ENCODE measurements around the gene PAMR1.

The PAMR1 gene

DNA sequence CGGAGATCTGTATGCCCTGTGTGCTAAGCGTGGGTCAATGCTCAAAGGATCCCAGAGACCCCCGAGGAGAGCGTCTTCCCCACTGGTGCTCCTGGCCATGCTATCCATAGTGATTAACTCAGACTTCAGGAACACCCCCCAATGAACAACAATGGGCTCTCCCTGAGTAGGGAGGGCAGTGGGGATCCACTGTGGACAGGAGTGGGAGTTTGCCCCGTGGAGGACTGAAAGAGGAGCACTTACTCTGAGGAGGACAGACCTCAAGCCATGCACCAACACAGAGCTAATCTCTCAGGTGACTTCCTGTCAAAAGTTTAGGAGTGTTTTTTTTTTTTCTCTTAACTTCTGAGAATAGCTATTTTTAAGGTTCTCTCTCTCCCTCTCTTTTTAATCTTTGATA is 130.5 kb downstream of the PAMR1 start:
- DNase-seq = no peak

GRCh38 chr11:35393098-35393497 is 132.3 kb downstream of the PAMR1 start:
- no peak for DNase-seq

- DNase-seq = peak; percentile 78
Measured at GRCh38 chr11:35391922-35392688, 133.3 kb downstream of the PAMR1 start.

DNA sequence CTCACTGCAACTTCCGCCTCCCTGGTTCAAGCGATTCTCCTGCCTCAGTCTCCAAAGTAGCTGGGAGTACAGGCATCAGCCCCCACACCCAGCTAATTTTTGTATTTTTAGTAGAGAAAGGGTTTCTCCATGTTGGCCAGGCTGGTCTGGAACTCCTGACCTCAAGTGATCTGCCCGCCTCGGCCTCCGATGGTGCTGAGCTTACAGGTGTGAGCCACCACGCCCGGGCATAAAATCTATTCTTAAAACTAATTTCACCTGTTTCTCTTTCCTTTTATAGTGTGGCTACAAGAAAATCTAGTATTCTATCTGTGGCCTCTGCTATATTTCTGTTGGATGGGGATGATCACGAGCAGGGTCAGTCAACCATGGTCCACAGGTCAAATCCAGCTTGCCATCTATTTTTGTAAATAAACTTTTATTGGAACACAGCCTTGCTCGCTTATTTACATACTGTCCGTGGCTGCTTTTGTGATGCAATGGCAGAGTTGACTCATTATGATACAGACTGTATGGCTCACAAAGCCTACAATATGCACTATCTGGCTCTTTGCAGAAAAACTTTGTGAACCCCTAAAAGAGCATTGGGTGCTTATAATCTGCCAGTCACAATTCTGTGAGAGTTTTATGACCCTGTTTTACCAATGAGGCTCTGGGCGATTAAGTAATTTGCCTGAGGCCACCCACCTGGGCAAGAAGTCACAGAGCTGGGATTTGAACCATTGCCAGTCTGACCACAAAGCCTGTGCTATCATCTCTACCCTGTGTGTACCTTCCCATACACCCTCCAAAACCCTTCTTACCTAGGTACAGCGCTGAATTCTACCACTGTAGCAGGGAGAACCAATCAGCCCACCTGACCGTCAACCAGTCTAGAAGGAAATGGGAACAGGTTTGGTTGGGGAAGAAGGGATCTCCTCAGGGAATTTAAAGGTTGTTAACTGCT is 134.4 kb downstream of the PAMR1 start:
- DNase-seq = peak; percentile 13

GRCh38 chr11:35389897-35390465 is 135.4 kb downstream of the PAMR1 start:
- DNase-seq = peak; percentile 43

DNA sequence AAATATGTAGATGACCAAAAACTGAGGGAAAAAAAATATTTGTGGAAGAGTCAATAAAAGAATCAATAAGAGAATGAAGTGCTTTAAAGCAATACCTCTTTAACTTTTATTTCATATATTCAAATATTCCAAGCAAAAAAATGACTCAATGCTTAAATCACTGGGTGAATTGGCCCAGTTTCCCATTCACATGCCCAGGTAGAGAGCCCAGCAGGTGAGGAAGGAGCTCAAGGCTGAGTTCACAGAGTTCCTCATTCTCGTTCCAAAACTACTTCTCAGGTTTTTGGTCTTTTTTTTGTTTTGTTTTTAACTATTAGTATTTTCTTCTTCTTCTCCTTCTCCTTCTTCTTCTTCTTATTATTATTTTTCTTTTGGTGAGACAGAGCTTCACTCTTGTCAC is 136.3 kb downstream of the PAMR1 start:
- no peak for DNase-seq

- DNase-seq = no peak
Measured at GRCh38 chr11:35388061-35388460, 137.4 kb downstream of the PAMR1 start.

GRCh38 chr11:35387111-35387982 is 138.1 kb downstream of the PAMR1 start:
- DNase-seq = no peak

DNA sequence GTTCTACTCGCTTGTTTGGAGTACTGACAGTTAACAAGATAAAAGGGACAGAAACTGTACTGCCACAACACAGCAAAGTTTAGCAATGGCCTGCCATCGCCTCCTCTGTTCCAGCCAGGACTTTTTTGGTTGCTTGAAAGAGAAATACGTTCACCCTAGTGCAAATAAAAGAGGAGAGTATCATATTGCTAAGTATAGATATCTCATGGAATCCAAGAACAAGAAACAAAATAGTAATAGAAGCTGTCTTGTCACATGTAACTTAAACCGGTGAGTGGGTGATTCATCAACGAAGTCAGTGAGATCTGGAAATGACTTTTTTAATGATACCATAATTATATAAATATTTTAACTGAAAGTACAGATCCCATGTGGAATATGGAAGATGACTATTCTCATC is 141.5 kb downstream of the PAMR1 start:
- DNase-seq = no peak

Data from stimulated activated naive CD4-positive, alpha-beta T cell treated with Interleukin-2 at 50 U/mL for 16 hours (primary cell).